ENCODE results near the gene SF3B1. TPM values are rescaled to one million over a fixed set of nuclear protein-coding genes. Genes with fewer than 3 reads are reported as not detected.

Gene SF3B1
- polyA plus RNA-seq, 1 experiment, result 651 TPM

DNA sequence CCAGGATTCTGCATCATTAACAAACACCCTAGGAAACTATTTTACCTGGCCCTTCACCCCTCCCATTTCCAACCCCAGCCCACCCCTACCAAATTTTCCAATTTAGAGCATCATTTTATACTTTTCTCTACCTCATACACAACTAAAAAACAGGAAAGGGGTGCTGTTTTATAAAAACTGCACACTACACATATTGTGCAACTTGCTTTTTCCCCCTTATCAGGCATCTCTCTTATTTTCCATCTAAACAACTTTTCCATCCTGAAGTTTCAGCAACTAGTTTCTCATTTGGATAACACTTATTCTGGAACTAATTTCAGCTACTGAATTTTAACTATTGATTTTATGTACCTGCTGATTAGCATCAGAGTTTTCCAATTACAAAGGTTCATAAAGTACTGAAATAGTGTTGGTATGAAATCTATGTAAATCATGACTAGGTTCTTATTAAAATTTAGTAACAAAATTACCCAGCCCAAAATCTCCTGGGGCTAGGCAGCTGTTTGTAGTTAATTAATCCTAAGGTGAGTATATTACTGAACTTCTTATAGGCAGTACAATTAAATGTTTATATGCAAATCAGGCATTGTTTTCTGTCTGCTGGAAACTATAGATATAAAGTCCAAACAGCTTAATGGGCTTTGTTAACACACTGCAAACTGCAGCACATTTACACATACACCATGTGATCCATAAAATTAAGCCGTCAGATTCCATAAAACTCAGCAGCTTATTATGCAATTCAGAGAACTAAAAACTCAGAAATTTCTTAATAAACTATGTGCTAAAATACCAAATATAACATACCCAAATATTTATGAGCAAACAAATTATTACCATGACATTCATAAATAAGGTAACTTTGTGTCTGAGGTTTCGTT, 7.9 kb downstream of the SF3B1 start:
- TF ChIP-seq CTCF (IDR thresholded peaks at IDR 0.05; ENCODE audit: low read depth, low read length), result no peak
- Histone ChIP-seq H3K27me3 (ENCODE audit: control insufficient read depth, insufficient read depth, low read length) (no peaks in the 10 kb centered on the region), H3K4me3 (ENCODE audit: low read depth, low read length) (no peak overlapping the region), H3K27ac (ENCODE audit: low read depth, low read length) (no peak overlapping the region), H3K9me3 (ENCODE audit: control insufficient read depth, insufficient read depth, low read length) (no peaks in the 10 kb centered on the region)
- ChIA-PET POLR2A (interaction anchor here (1.0 kb wide), 1 partner anchor 26 kb away, joined by 3 read pairs; no protein-coding TSS in a partner anchor), CTCF (no interaction called here)
- DNase-seq (ENCODE audit: low read depth, low spot score), result no peak

DNA sequence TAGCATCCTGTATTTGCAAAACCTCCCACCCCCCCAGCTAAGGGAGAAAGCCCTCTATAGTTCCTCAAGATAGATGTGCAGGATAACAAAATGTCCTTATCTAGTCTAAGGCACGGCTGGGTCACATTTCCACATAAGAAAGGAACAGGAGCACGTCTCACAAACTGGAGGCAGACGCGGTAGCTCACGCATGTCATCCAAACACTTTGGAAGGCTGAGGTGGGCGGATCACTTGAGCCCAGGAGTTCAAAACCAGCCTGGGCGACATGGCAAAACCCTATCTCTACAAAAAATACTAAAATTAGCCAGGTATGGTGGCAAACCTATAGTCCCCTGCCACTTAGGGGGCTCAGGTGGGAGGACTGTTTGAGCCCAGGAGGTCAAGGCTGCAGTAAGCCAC, 9.3 kb downstream of the SF3B1 start:
- H3K27ac ChIP-seq (ENCODE audit: low read depth, low read length), result no peak overlapping the region
- ChIA-PET POLR2A (interaction anchor here (0.6 to 1.5 kb wide), 2 partner anchors 13 to 27 kb away, joined by 3 to 4 read pairs; partner anchors contain the start of gene COQ10B), CTCF (interaction anchor here (0.6 to 1.2 kb wide), 2 partner anchors 10 to 353 kb away, joined by 3 read pairs; partner anchors contain the start of gene SF3B1)
- TF ChIP-seq CTCF (IDR thresholded peaks at IDR 0.05; ENCODE audit: low read depth, low read length), result no peak
- H3K9me3 ChIP-seq (ENCODE audit: control insufficient read depth, insufficient read depth, low read length), result no peaks in the 10 kb centered on the region
- H3K27me3 ChIP-seq (ENCODE audit: control insufficient read depth, insufficient read depth, low read length), result no peaks in the 10 kb centered on the region
- no peak for DNase-seq (ENCODE audit: low read depth, low spot score)
- H3K4me3 ChIP-seq (ENCODE audit: low read depth, low read length), result no peak overlapping the region

- CTCF ChIA-PET, result no interaction called here
- Histone ChIP-seq H3K27ac (ENCODE audit: low read depth, low read length) (no peak overlapping the region), H3K9me3 (ENCODE audit: control insufficient read depth, insufficient read depth, low read length) (no peaks in the 10 kb centered on the region), H3K4me3 (ENCODE audit: low read depth, low read length) (no peak overlapping the region), H3K27me3 (ENCODE audit: control insufficient read depth, insufficient read depth, low read length) (no peaks in the 10 kb centered on the region)
- no peak for TF ChIP-seq CTCF (IDR thresholded peaks at IDR 0.05; ENCODE audit: low read depth, low read length)
- DNase-seq (ENCODE audit: low read depth, low spot score), result no peak
- POLR2A ChIA-PET, result no interaction called here
Observed at GRCh38 chr2:197423307-197423706, 11.5 kb downstream of the SF3B1 start.

DNA sequence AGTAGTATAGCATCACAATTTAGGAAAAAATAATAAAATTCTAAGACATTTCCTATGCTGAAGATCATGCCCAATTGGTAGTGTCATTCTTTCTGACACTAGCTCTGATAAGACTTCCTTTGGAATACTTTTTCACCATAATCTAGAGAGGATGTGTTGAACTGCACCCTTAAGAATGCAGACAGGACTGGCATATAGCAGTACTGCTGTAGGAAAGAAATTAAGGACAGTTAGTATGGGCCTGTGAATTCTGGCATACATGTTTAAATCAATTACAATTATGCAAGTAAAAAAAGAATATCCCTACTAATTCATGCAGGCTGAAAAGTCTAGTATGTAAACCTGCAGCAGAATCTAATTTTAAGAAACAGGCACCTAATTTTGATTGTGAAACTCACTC, 15.4 kb downstream of the SF3B1 start:
- no peaks in the 10 kb centered on the region for H3K27me3 ChIP-seq (ENCODE audit: control insufficient read depth, insufficient read depth, low read length)
- ChIA-PET CTCF (no interaction called here), POLR2A (no interaction called here)
- no peak for TF ChIP-seq CTCF (IDR thresholded peaks at IDR 0.05; ENCODE audit: low read depth, low read length)
- DNase-seq (ENCODE audit: low read depth, low spot score), result no peak
- H3K4me3 ChIP-seq (ENCODE audit: low read depth, low read length), result no peak overlapping the region
- no peak overlapping the region for H3K27ac ChIP-seq (ENCODE audit: low read depth, low read length)
- no peaks in the 10 kb centered on the region for H3K9me3 ChIP-seq (ENCODE audit: control insufficient read depth, insufficient read depth, low read length)

DNA sequence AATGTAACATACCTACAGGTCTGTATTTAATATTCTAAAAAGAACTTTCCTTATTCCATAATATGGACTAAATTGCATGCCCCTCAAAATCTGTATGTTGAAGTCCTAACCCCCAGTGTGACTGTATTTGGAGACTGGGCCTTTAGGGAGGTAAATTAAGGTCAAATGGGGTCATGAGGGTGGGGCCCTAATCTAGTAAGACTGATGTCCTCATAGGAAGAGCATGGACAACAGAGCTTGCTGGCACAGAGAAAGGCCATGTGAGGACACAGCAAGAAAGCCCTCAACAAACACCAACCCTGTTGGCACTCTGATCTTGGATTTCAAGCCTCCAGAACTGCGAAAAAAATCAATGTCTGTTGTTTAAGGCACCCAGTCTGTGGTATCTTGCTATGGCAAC, 18.6 kb downstream of the SF3B1 start:
- Histone ChIP-seq H3K4me3 (ENCODE audit: low read depth, low read length) (no peak overlapping the region), H3K27ac (ENCODE audit: low read depth, low read length) (no peak overlapping the region), H3K9me3 (ENCODE audit: control insufficient read depth, insufficient read depth, low read length) (no peaks in the 10 kb centered on the region), H3K27me3 (ENCODE audit: control insufficient read depth, insufficient read depth, low read length) (no peaks in the 10 kb centered on the region)
- DNase-seq (ENCODE audit: low read depth, low spot score), result no peak
- ChIA-PET CTCF (interaction anchor here (0.9 kb wide), 1 partner anchor 303 kb away, joined by 5 read pairs; no protein-coding TSS in a partner anchor), POLR2A (no interaction called here)
- TF ChIP-seq CTCF (IDR thresholded peaks at IDR 0.05; ENCODE audit: low read depth, low read length), result no peak

Data from AG04450 (cell line).